CD14-positive monocyte (primary cell): ENCODE measurements around the gene SLC5A5. TPM values are rescaled to one million over a fixed set of nuclear protein-coding genes. Genes with fewer than 3 reads are reported as not detected.
A peak's percentile ranks its signal among the peaks of the same experiment; 100 is the strongest.

ENCODE experiments used
- DNase-seq, 3 donors: peaks; one replicate each; pipeline ENCODE4 v3.0.0-alpha.2; 2011 to 2022
- H2AFZ ChIP-seq: 2 replicates; pipeline ENCODE4 v1.6.0; 2012; ENCODE audit warnings: mild to moderate bottlenecking, low read depth, low read length, inconsistent platforms; ENCODE audit not compliant: insufficient read depth, poor library complexity, severe bottlenecking
- H3K27ac ChIP-seq, 2 donors: 1 replicate in 1 of 2; 2 replicates in 1 of 2; pipeline ENCODE4 v1.5.1; 2012 to 2013; ENCODE audit warnings: low read length in 2 of 2, control low read depth in 1 of 2, inconsistent platforms in 1 of 2, low read depth in 1 of 2, mild to moderate bottlenecking in 1 of 2
- H3K27me3 ChIP-seq, 2 donors: one replicate each; pipeline versions ENCODE4 v1.6.0 to v1.6.1; 2011 to 2013; ENCODE audit warnings: low read length in 2 of 2; ENCODE audit not compliant: control insufficient read depth in 2 of 2, insufficient read depth in 2 of 2
- H3K36me3 ChIP-seq, 2 donors: replicated peaks in 1 of 2; 1 replicate in 1 of 2; 2 replicates in 1 of 2; pipeline versions ENCODE4 v1.5.1 to v1.6.1; 2012 to 2013; ENCODE audit warnings: low read length in 2 of 2, control low read depth in 1 of 2, inconsistent platforms in 1 of 2, mild to moderate bottlenecking in 1 of 2; ENCODE audit not compliant: insufficient read depth in 2 of 2, control insufficient read depth in 1 of 2
- H3K4me1 ChIP-seq, 2 donors: 1 replicate in 1 of 2; 2 replicates in 1 of 2; pipeline versions ENCODE4 v1.5.1 to v1.6.1; 2012 to 2013; ENCODE audit warnings: low read length in 2 of 2, control low read depth in 1 of 2, inconsistent platforms in 1 of 2, mild to moderate bottlenecking in 1 of 2, moderate library complexity in 1 of 2; ENCODE audit not compliant: insufficient read depth in 2 of 2, control insufficient read depth in 1 of 2
- H3K4me2 ChIP-seq: replicated peaks from 2 replicates; pipeline ENCODE3; 2012; ENCODE audit warnings: low read length, moderate library complexity, mild to moderate bottlenecking; ENCODE audit not compliant: poor library complexity, severe bottlenecking; ENCODE audit errors: extremely low read depth
- H3K4me3 ChIP-seq, 3 experiments: fragments of 200-600 bp in 1 of 3; sonication (generic) in 1 of 3; replicated peaks in 1 of 3; 1 replicate in 2 of 3; 2 replicates in 1 of 3; pipeline ENCODE4 v1.5.1; 2011 to 2013; ENCODE audit warnings: low read length in 3 of 3, mild to moderate bottlenecking in 3 of 3, control low read depth in 2 of 3, low read depth in 2 of 3, inconsistent platforms in 1 of 3, moderate library complexity in 1 of 3
- H3K79me2 ChIP-seq: 2 replicates; pipeline ENCODE4 v1.6.0; 2012; ENCODE audit warnings: mild to moderate bottlenecking, control low read depth, inconsistent platforms, low read length, moderate library complexity; ENCODE audit not compliant: insufficient read depth
- H3K9ac ChIP-seq: 2 replicates; pipeline ENCODE4 v1.6.0; 2017; ENCODE audit warnings: low read length, mild to moderate bottlenecking; ENCODE audit not compliant: insufficient read depth, poor library complexity, severe bottlenecking
- H3K9me3 ChIP-seq, 2 donors: replicated peaks in 1 of 2; 1 replicate in 1 of 2; 2 replicates in 1 of 2; pipeline versions ENCODE4 v1.5.1 to v1.6.1; 2012 to 2013; ENCODE audit warnings: low read length in 2 of 2, control low read depth in 1 of 2; ENCODE audit not compliant: control insufficient read depth in 1 of 2, insufficient read depth in 1 of 2
- H4K20me1 ChIP-seq: 2 replicates; pipeline ENCODE4 v1.6.0; 2012; ENCODE audit warnings: mild to moderate bottlenecking, low read length, control low read depth, moderate library complexity; ENCODE audit not compliant: insufficient read depth
- H3K27ac Mint-ChIP-seq, 7 donors: one replicate each; pipeline ENCODE4 v1.8.0; 2020; ENCODE audit warnings: mild to moderate bottlenecking in 7 of 7, mixed read lengths in 7 of 7, moderate library complexity in 6 of 7, inconsistent platforms in 2 of 7
- H3K27me3 Mint-ChIP-seq, 3 donors: one replicate each; pipeline ENCODE4 v1.8.0; 2021 to 2022; ENCODE audit warnings: low read depth in 3 of 3, mild to moderate bottlenecking in 3 of 3, mixed read lengths in 3 of 3, moderate library complexity in 3 of 3, inconsistent platforms in 1 of 3
- H3K36me3 Mint-ChIP-seq, 2 donors: one replicate each; pipeline ENCODE4 v1.8.0; 2020; ENCODE audit warnings: mixed read lengths in 2 of 2, inconsistent platforms in 1 of 2, mild to moderate bottlenecking in 1 of 2
- H3K4me1 Mint-ChIP-seq: one replicate; pipeline ENCODE4 v1.8.0; 2020; ENCODE audit warnings: mild to moderate bottlenecking, mixed read lengths
- H3K4me3 Mint-ChIP-seq, 2 donors: one replicate each; pipeline ENCODE4 v1.8.0; 2020; ENCODE audit warnings: mild to moderate bottlenecking in 2 of 2, mixed read lengths in 2 of 2, moderate library complexity in 1 of 2
- H3K9me3 Mint-ChIP-seq, 7 donors: one replicate each; pipeline ENCODE4 v1.8.0; 2020 to 2022; ENCODE audit warnings: mixed read lengths in 7 of 7, mild to moderate bottlenecking in 6 of 7, moderate library complexity in 6 of 7, inconsistent platforms in 2 of 7
- WGBS: methylation state at CpG from one replicate; pipeline ENCODE4 v1.1.5; 2013; ENCODE audit warnings: missing lambda C conversion rate; ENCODE audit not compliant: insufficient coverage; 5-methylcytosine and 5-hydroxymethylcytosine counted together
- intact Hi-C, 2 donors: fragments of 100-400 bp; cut with micrococcal nuclease; formaldehyde crosslinking; loops; one replicate each; pipeline versions ENCODE4 v1.15.0 to v1.15.1; 2023
- polyA plus RNA-seq, 3 donors: library from polyadenylated mRNA; depleted of rRNA in 1 of 3; unstranded in 2 of 3; stranded (reverse) in 1 of 3; fragments of 300-500 nt in 2 of 3; fragments of >200 nt in 1 of 3; fragmentation: Illumina TruSeq in 2 of 3; gene quantifications; 1 replicate in 2 of 3; 2 replicates in 1 of 3; pipeline ENCODE4 v1.2.3, GENCODE V29; 2012 to 2021
- TF ChIP-seq, protein P1 (sequence below): fragments of 200-600 bp; IDR thresholded peaks from one replicate; pipeline ENCODE4 v1.8.0; 2022; ENCODE audit warnings: antibody characterized with exemption, mild to moderate bottlenecking

Gene SLC5A5
- polyA plus RNA-seq, 3 donors: 0.03 TPM; not detected in 2

- intact Hi-C loops: no loop called here
- Mint-ChIP-seq H3K27ac (peak overlapping the region in 5 of 7 donors; percentile 20 to 89 (median 54)), H3K27me3 (peaks cover 0 to 3% (median 1%) of the 10 kb centered on the region in 3 donors), H3K4me1 (peaks cover 25% of the 10 kb centered on the region), H3K9me3 (no peaks in the 10 kb centered on the region), H3K4me3 (peak overlapping the region; percentile 53 to 99), H3K36me3 (peaks cover 34 to 47% of the 10 kb centered on the region in 2 donors)
- 93% methylated on average over 17 of the region's 23 CpGs for WGBS
- H3K27me3 ChIP-seq: no peaks in the 10 kb centered on the region
- peaks cover 61% of the 10 kb centered on the region for H4K20me1 ChIP-seq
- peak overlapping the region in 1 of 2 donors; percentile 80 for H3K27ac ChIP-seq
- H3K4me3 ChIP-seq: no peak overlapping the region
- no peaks in the 10 kb centered on the region for H3K9me3 ChIP-seq
- peaks cover 32 to 42% of the 10 kb centered on the region in 2 donors for H3K36me3 ChIP-seq
- DNase-seq: no peak
- peaks cover 17 to 21% of the 10 kb centered on the region in 2 donors for H3K4me1 ChIP-seq
- no peak overlapping the region for H3K9ac ChIP-seq
- TF ChIP-seq, protein P1, sequence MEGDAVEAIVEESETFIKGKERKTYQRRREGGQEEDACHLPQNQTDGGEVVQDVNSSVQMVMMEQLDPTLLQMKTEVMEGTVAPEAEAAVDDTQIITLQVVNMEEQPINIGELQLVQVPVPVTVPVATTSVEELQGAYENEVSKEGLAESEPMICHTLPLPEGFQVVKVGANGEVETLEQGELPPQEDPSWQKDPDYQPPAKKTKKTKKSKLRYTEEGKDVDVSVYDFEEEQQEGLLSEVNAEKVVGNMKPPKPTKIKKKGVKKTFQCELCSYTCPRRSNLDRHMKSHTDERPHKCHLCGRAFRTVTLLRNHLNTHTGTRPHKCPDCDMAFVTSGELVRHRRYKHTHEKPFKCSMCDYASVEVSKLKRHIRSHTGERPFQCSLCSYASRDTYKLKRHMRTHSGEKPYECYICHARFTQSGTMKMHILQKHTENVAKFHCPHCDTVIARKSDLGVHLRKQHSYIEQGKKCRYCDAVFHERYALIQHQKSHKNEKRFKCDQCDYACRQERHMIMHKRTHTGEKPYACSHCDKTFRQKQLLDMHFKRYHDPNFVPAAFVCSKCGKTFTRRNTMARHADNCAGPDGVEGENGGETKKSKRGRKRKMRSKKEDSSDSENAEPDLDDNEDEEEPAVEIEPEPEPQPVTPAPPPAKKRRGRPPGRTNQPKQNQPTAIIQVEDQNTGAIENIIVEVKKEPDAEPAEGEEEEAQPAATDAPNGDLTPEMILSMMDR: no peak
- H3K4me2 ChIP-seq: no peak overlapping the region
- H2AFZ ChIP-seq: no peak overlapping the region
- H3K79me2 ChIP-seq: peaks cover 28% of the 10 kb centered on the region
Observed at GRCh38 chr19:17861542-17862402, 10.0 kb upstream of the SLC5A5 start.

DNA sequence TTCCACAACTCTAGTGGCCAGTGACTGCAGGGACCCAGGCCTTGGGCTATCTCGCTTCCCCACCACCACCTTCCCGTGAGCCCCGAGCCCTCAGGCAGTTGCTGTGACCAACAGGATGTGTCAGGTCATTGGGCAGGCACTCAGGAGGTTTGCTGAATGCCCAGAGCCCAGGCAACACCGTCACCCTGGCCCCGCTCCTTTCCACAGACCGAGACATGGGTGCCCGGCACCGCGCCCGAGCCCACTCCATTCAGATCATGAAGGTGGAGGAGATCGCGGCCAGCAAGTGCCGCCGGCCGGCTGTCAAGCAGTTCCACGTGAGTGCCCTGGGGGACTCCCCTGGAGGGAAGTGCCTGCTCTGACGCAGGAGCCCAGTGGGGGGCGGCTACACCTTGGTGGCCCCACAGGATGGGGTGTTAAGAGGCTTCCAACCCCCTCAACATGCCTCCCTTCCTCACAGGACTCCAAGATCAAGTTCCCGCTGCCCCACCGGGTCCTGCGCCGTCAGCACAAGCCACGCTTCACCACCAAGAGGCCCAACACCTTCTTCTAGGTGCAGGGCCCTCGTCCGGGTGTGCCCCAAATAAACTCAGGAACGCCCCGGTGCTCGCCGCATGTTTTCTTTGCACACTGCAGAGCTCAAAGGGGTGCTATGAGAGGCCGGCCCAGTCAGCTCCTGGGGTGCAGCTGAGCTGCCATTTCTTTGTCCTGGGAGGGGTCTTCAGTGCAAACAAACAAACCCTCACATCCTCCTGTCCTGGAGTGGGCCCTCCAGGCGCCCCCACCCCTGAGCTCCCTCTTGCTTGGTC is 8.8 kb upstream of the SLC5A5 start:
- Histone ChIP-seq H3K4me2 (no peak overlapping the region), H3K79me2 (peaks cover 28% of the 10 kb centered on the region), H3K9me3 (no peaks in the 10 kb centered on the region), H3K36me3 (peaks cover 32 to 42% of the 10 kb centered on the region in 2 donors), H3K4me1 (peaks cover 17 to 21% of the 10 kb centered on the region in 2 donors), H4K20me1 (peaks cover 61% of the 10 kb centered on the region), H3K4me3 (no peak overlapping the region), H3K9ac (no peak overlapping the region), H2AFZ (no peak overlapping the region), H3K27me3 (no peaks in the 10 kb centered on the region), H3K27ac (no peak overlapping the region)
- WGBS: 96% methylated on average over 20 of the region's 31 CpGs
- no peak for DNase-seq
- peaks cover 34 to 47% of the 10 kb centered on the region in 2 donors for H3K36me3 Mint-ChIP-seq
- H3K4me1 Mint-ChIP-seq: peaks cover 25% of the 10 kb centered on the region
- TF ChIP-seq, protein P1: no peak
- intact Hi-C loops: no loop called here
- no peak overlapping the region for H3K4me3 Mint-ChIP-seq
- peak overlapping the region in 3 of 7 donors; percentile 64 to 69 (median 66) for H3K27ac Mint-ChIP-seq
- no peaks in the 10 kb centered on the region for H3K9me3 Mint-ChIP-seq
- H3K27me3 Mint-ChIP-seq: peaks cover 1 to 2% (median 2%) of the 10 kb centered on the region in 3 donors
